Mucosa of descending colon (tissue), 3 donors: ENCODE data around the gene PAXX. TPM values are rescaled to one million over a fixed set of nuclear protein-coding genes. Genes with fewer than 3 reads are reported as not detected.

Experiments used
- ATAC-seq: fragments of 200-7000 bp; cut with Tn5 transposase; one replicate; pipeline ENCODE4 v1.9.1; 2020; ENCODE audit warnings: mild to moderate bottlenecking, moderate library complexity
- DNase-seq, 3 donors: peaks; one replicate each; pipeline ENCODE4 v3.0.0-alpha.2; 2020
- H3K36me3 ChIP-seq: fragments of 200-600 bp; one replicate; pipeline ENCODE4 v1.8.0; 2021; ENCODE audit warnings: low read depth, mild to moderate bottlenecking
- H3K4me1 ChIP-seq: fragments of 200-600 bp; one replicate; pipeline ENCODE4 v1.8.0; 2021; ENCODE audit warnings: low read depth, mild to moderate bottlenecking
- H3K4me3 ChIP-seq: fragments of 200-600 bp; one replicate; pipeline ENCODE4 v1.8.0; 2021; ENCODE audit warnings: mild to moderate bottlenecking
- H3K9me3 ChIP-seq: fragments of 200-600 bp; one replicate; pipeline ENCODE4 v1.8.0; 2021; ENCODE audit warnings: mild to moderate bottlenecking
- intact Hi-C, 2 donors: fragments of 100-400 bp; cut with DNase I in 1 of 2; cut with micrococcal nuclease in 1 of 2; formaldehyde crosslinking; loops; one replicate each; pipeline versions ENCODE4 v1.11.0 to v1.11.1; 2022; cut with DNase I, micrococcal nuclease
- total RNA-seq, 3 donors: library from RNA; stranded (reverse); fragmentation: NEBNext Ultra II Directional in 2 of 3; extraction: Animal tissue kit (Norgen Biotek cat#: 25700) in 2 of 3; gene quantifications; one replicate each; pipeline versions ENCODE4 v1.2.1 to v1.2.4, GENCODE V29; 2021 to 2023
- TF ChIP-seq, protein P1 (sequence below): fragments of 200-600 bp; IDR thresholded peaks from one replicate; pipeline ENCODE4 v1.8.0; 2022; ENCODE audit warnings: antibody characterized with exemption, mild to moderate bottlenecking
- donor health status: DM: no; HTN: no; CAD: no; lungs with moderate emphysema.
- donor health status: DM: no; HTN: no; CAD: no.
- donor health status: DM: no; HTN: yes; CAD: no.

The PAXX gene
- total RNA-seq, 3 donors from 2014 or later = 32.0 to 39.9 (median 34.1) TPM

DNA sequence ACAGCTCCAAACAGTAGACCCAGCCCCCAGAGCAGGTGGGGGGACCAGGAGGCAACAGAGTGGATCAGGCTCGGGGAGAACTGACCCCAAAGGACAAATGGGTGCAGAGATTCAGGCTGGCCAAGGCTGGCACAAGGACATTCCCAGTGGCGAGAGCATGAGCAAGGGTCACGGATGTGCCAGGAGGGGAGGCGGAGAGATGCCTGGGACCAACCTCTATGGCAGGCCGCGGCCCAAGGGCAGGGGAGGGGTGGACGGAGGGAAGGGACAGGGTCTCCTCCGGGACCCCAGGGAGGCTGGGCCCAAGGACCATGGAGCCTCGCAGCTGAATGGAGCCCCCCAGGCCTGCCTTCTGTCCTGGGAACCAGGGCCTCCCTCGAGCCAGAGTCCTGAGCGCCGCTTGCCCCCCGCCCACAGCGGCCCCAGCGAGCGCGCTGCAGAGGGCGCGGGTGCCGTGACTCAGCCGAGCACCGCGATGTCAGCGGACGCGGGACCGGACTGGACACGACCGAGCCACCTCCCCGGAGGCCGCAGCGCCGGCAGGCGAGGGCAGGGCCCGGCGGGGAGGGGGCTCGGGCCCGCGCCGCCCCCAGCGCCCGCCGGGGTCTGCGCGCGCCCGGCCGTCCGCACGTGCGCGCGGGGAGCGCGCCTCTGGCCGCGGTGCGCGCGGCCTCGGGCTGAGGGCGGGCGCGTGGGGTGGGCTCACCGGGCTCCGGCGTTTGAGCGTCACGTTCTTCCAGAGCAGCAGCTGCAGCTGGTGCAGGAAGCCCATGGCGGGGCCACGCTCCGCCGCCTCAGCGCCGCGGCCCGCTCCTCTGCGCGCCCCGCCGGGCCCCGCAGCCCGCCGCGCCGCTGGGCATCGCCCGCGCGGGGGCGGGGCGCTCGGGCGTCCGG is 35.4 kb downstream of the PAXX start, which contains the start of gene ABCA2:
TSS of gene ABCA2 (minus strand) at position 869 of the 894 bp plus-strand sequence. CDS start at position 772, 97 bp downstream.
- ATAC-seq (no peak), DNase-seq (no peak)
- Histone ChIP-seq H3K4me1 (peaks cover 49% of the 10 kb centered on the region), H3K9me3 (no peaks in the 10 kb centered on the region), H3K36me3 (no peaks in the 10 kb centered on the region), H3K4me3 (peak within 1 kb of the TSS; percentile 24)
- intact Hi-C loops = loop anchor here in 1 of 2 donors (5.0 kb wide), 1 partner anchor 240 kb away; no protein-coding TSS in a partner anchor
- TF ChIP-seq, protein P1, sequence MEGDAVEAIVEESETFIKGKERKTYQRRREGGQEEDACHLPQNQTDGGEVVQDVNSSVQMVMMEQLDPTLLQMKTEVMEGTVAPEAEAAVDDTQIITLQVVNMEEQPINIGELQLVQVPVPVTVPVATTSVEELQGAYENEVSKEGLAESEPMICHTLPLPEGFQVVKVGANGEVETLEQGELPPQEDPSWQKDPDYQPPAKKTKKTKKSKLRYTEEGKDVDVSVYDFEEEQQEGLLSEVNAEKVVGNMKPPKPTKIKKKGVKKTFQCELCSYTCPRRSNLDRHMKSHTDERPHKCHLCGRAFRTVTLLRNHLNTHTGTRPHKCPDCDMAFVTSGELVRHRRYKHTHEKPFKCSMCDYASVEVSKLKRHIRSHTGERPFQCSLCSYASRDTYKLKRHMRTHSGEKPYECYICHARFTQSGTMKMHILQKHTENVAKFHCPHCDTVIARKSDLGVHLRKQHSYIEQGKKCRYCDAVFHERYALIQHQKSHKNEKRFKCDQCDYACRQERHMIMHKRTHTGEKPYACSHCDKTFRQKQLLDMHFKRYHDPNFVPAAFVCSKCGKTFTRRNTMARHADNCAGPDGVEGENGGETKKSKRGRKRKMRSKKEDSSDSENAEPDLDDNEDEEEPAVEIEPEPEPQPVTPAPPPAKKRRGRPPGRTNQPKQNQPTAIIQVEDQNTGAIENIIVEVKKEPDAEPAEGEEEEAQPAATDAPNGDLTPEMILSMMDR = no peak

DNA sequence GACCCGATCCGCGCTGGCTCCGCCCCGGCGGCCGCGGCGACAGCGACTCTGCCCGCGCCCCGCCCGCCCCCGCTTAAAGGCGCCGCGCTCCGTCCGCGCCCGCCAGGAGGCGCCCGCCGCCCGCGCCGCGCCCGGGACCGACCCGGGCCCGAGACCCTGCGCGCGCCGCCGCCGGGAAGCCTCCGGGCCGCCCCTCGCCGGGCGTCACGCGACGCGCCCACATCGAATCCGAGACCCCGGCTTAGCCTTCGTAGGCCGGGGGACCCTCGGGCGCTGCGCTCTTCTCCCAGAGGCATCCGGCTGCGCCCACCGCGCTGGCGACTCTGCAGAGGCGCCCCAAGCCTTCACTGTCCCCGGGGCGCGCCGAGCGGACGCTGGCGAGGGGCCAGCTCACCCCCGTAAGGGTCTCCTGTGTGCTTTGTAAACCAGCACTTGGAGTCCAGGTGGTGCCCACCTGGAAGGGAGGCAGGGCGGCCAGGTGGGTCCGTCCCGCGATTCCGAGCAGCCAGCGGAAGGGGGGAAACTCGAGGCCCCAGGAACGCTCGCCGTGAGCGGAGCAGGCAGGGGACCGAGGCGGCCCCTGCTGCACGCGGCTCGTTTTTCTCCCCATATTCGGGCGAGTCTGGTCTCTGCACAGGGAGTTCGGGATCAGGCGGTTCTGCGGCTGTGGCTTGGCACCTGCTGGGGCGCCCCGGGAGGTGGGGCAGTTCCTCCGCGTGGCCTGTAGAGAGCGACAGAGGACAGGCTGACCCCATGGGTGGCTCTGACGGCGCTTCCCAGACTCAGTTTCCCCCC is 36.2 kb downstream of the PAXX start:
- Histone ChIP-seq H3K9me3 (no peaks in the 10 kb centered on the region), H3K4me1 (peaks cover 42% of the 10 kb centered on the region), H3K36me3 (no peaks in the 10 kb centered on the region), H3K4me3 (peak overlapping the region; percentile 24)
- TF ChIP-seq, protein P1 = peak; percentile 55
- DNase-seq (peak; percentile 81 to 86 (median 84)), ATAC-seq (peak; percentile 75)
- intact Hi-C loops = loop anchor here in 1 of 2 donors (5.0 kb wide), 1 partner anchor 241 kb away; no protein-coding TSS in a partner anchor

DNA sequence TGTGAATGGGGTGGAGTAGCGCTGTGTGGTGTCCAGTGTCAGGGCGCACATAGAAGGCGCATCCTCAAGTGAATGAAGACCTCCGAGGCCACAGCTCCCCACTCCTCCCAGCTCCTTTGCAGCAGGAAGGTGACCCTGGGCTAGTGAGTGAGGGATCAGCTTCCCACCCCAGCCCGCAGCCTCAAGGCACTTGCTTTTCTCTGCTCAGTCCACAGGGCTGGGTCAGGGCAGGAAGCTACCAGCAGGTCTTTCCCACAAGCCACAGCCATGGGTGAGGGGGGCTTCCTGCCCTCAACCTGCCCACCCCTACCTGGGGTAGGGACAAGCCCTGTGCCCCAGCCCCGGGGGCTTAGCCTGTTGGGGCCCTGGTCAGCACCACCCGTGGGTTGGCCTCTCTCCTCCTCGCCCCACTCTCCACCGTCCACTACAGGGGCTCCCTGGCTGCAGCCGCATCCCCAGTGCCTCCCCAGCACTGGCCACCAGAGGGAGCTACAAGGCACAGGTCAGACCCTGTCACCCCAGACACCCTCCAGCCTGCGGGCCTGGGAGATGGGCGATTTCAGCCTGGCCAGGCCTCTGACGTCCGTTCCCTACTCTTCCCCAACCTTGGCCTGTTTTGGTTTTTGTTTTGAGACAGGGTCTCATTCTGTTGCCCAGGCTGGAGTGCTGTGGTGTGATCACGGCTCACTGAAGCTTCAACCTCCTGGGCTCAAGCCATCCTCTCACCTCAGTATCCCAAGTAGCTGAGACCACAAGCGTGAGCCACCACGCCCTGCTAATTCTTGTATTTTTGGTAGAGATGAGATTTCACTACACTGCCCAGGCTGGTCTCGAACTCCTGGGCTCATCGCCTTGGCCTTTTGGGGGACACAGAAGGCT is 37.1 kb downstream of the PAXX start:
- Histone ChIP-seq H3K9me3 (no peaks in the 10 kb centered on the region), H3K4me1 (peaks cover 41% of the 10 kb centered on the region), H3K36me3 (no peaks in the 10 kb centered on the region), H3K4me3 (no peak overlapping the region)
- DNase-seq = peak; percentile 85 to 90 (median 89)
- peak; percentile 71 for ATAC-seq
- intact Hi-C loops = loop anchor here in 1 of 2 donors (5.0 kb wide), 1 partner anchor 242 kb away; no protein-coding TSS in a partner anchor
- TF ChIP-seq, protein P1 = peak; percentile 92

DNA sequence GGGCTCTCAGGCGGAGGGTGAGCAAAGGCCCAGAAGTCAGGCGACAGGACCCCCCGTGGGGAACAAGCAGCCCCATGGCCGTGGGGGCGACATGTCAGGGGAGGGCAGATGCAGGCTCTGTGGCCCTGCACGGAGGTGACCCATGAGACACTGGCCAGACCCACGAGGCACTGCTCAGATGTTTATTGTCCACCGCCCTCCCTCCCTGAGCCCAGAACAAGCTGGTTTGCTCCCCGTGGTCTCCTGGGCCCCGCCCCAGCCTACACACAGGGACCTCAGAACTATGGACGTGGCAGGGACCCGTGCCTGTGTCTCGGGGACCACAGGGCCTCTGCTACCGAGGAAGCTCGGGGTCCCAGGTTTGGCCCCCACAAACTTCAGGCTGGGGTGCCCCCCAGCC is 37.8 kb downstream of the PAXX start:
- no peak for ATAC-seq
- peaks cover 48% of the 10 kb centered on the region for H3K4me1 ChIP-seq
- no peaks in the 10 kb centered on the region for H3K9me3 ChIP-seq
- no peak overlapping the region for H3K4me3 ChIP-seq
- DNase-seq = no peak
- TF ChIP-seq, protein P1 = no peak
- intact Hi-C loops = loop anchor here in 1 of 2 donors (5.0 kb wide), 1 partner anchor 248 kb away; no protein-coding TSS in a partner anchor
- H3K36me3 ChIP-seq = no peaks in the 10 kb centered on the region
